SU-DHL-6 (cell line): ENCODE data around the gene NAMPT.

ENCODE experiments used
- EZH2phosphoT487 ChIP-seq: fragments of 200-600 bp; sonication (generic), shearing (Covaris generic); conservative IDR thresholded peaks from 2 replicates; pipeline ENCODE4 v1.6.1; 2018; ENCODE audit warnings: mild to moderate bottlenecking, antibody characterized with exemption, low read length, moderate library complexity, mixed read lengths
- TF ChIP-seq, protein P1 (sequence below): fragments of 200-600 bp; sonication (generic); IDR thresholded peaks from one replicate; pipeline ENCODE4 v1.5.1; 2017; ENCODE audit warnings: antibody characterized with exemption, mild to moderate bottlenecking, low read length, moderate library complexity; ENCODE audit not compliant: insufficient read depth, poor library complexity, severe bottlenecking

DNA sequence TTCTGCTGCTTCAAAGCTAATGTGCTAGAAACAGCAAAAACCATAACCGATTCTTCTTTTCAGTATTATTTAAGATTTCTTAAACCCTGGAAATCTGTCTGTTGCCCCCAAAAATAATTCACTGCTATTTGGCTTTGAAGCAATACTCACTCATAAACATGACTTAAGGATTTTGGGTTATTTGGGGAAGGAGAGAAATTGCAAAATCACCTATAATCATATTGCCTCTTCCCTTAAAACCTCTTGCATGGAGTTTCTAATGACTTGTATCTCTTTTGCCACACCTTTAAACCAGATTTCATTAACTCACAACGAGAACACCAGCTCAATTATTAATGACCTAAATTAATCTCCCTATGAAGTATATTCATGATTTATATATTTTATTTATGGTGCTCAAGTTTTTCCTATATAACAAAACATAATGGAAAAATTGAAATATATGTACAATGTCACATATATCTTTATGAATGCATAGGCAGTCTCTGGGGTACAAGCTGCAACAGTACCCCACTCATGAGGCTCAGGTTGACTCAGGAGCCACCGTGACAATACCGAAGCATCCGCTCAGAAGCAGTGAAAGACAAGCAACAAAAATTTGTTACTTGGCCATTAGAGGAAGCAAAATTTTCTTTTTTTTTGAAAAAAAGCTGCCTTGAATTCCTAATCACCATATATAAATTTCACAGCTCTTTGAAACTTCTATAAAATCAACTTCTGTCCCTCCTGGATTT is 3.0 kb downstream of the NAMPT start:
- TF ChIP-seq, protein P1, sequence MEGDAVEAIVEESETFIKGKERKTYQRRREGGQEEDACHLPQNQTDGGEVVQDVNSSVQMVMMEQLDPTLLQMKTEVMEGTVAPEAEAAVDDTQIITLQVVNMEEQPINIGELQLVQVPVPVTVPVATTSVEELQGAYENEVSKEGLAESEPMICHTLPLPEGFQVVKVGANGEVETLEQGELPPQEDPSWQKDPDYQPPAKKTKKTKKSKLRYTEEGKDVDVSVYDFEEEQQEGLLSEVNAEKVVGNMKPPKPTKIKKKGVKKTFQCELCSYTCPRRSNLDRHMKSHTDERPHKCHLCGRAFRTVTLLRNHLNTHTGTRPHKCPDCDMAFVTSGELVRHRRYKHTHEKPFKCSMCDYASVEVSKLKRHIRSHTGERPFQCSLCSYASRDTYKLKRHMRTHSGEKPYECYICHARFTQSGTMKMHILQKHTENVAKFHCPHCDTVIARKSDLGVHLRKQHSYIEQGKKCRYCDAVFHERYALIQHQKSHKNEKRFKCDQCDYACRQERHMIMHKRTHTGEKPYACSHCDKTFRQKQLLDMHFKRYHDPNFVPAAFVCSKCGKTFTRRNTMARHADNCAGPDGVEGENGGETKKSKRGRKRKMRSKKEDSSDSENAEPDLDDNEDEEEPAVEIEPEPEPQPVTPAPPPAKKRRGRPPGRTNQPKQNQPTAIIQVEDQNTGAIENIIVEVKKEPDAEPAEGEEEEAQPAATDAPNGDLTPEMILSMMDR = no peak
- TF ChIP-seq EZH2phosphoT487 = no peak
